ENCODE results near the gene SDCCAG8. TPM values are rescaled to one million over a fixed set of nuclear protein-coding genes. Genes with fewer than 3 reads are reported as not detected.

Gene SDCCAG8
- total and polyA plus RNA-seq, 2 donors from 2014 or later, result 29.6 to 53.2 TPM

- H3K4me1 ChIP-seq (ENCODE audit: control insufficient read depth in 2 of 3, insufficient read depth in 2 of 3, low read depth in 1 of 3, low read length in 3 of 3), result no peaks in the 10 kb centered on the region
- no peak overlapping the region for H3K9ac ChIP-seq (ENCODE audit: low read length in 3 of 3)
- TF ChIP-seq, protein P1, sequence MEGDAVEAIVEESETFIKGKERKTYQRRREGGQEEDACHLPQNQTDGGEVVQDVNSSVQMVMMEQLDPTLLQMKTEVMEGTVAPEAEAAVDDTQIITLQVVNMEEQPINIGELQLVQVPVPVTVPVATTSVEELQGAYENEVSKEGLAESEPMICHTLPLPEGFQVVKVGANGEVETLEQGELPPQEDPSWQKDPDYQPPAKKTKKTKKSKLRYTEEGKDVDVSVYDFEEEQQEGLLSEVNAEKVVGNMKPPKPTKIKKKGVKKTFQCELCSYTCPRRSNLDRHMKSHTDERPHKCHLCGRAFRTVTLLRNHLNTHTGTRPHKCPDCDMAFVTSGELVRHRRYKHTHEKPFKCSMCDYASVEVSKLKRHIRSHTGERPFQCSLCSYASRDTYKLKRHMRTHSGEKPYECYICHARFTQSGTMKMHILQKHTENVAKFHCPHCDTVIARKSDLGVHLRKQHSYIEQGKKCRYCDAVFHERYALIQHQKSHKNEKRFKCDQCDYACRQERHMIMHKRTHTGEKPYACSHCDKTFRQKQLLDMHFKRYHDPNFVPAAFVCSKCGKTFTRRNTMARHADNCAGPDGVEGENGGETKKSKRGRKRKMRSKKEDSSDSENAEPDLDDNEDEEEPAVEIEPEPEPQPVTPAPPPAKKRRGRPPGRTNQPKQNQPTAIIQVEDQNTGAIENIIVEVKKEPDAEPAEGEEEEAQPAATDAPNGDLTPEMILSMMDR (IDR thresholded peaks at IDR 0.05; ENCODE audit: borderline replicate concordance, extremely low read depth, insufficient read depth), result no peak
- DNase-seq (no peak), FAIRE-seq (no peak)
- H3K27me3 ChIP-seq (ENCODE audit: control insufficient read depth, insufficient read depth, low read length), result no peaks in the 10 kb centered on the region
- no peak overlapping the region for H3K27ac ChIP-seq (ENCODE audit: low read depth in 2 of 2, low read length in 2 of 2)
- H3K4me3 ChIP-seq (ENCODE audit: low read length in 3 of 3), result no peak overlapping the region
- intact Hi-C loops (cut with DNase I), result no loop called here
- peaks cover 0 to 13% (median 8%) of the 10 kb centered on the region in 3 donors for H3K36me3 ChIP-seq (ENCODE audit: control insufficient read depth in 2 of 3, insufficient read depth in 3 of 3, low read length in 3 of 3)
- peaks cover 0 to 3% (median 2%) of the 10 kb centered on the region in 3 donors for H3K9me3 ChIP-seq (ENCODE audit: control insufficient read depth in 2 of 3, insufficient read depth in 1 of 3, low read length in 3 of 3)
These were observed 24.8 kb downstream of the SDCCAG8 start for GRCh38 chr1:243280571-243281129.

DNA sequence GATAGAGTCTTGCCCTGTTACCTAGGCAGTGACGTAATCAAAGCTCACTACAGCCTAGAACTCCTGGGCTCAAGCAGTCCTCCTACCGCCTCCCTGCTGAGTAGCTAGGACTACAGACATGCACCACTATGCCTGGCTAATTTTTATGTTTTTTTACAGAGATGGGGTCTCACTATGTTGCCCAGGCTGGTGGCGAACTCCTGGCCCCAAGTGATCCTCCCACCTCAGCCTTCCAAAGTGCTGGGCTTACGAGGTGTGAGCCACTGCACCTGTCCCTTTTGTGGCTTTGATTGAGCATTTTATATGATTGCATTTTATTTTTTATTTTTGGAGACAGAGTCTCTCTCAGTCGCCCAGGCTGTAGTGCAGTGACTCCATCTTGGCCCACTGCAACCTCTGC, 25.8 kb downstream of the SDCCAG8 start:
- Histone ChIP-seq H3K27ac (ENCODE audit: low read depth in 2 of 2, low read length in 2 of 2) (no peak overlapping the region), H3K36me3 (ENCODE audit: control insufficient read depth in 2 of 3, insufficient read depth in 3 of 3, low read length in 3 of 3) (peaks cover 0 to 6% (median 5%) of the 10 kb centered on the region in 3 donors), H3K4me1 (ENCODE audit: control insufficient read depth in 2 of 3, insufficient read depth in 2 of 3, low read depth in 1 of 3, low read length in 3 of 3) (no peaks in the 10 kb centered on the region), H3K9me3 (ENCODE audit: control insufficient read depth in 2 of 3, insufficient read depth in 1 of 3, low read length in 3 of 3) (peaks cover 0 to 3% (median 2%) of the 10 kb centered on the region in 3 donors), H3K9ac (ENCODE audit: low read length in 3 of 3) (no peak overlapping the region), H3K4me3 (ENCODE audit: low read length in 3 of 3) (no peak overlapping the region), H3K27me3 (ENCODE audit: control insufficient read depth, insufficient read depth, low read length) (no peaks in the 10 kb centered on the region)
- TF ChIP-seq, protein P1 (IDR thresholded peaks at IDR 0.05; ENCODE audit: borderline replicate concordance, extremely low read depth, insufficient read depth), result no peak
- intact Hi-C loops (cut with DNase I), result no loop called here
- FAIRE-seq (no peak), DNase-seq (no peak)

DNA sequence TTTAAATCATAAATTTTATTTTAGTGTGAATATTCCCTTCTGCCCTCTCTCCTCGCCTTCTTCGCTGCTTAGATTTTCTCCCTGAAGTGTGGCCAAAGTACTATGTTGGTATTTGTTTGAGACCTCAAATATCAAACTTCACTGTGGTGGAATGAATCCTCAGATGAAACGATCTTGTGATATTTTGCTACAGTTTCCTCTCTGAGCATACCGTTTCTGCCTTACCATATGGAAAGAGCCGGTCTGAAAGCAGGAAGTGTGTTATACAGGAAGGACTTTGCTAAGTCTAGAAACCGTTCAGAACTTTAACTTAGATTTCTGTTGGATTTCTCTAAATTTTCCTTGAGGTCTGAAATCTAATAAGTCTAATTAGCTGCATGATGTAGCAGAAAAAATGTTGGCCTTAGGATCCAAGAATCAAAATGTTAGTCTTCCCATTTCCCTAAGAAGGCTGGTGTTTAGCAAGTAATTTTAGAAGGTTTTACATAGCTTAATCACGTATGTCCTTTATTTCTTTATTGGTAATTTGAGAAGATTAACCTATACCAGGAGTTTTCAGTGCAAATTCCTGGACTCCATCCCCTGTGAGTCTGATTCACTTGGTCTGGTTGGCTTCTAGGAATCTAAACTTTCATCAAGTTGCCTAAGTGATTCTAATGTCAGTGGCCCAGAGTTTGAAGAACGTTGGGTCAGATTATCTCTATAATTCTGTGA, 30.7 kb downstream of the SDCCAG8 start:
- Histone ChIP-seq H3K4me1 (ENCODE audit: control insufficient read depth in 2 of 3, insufficient read depth in 2 of 3, low read depth in 1 of 3, low read length in 3 of 3) (no peaks in the 10 kb centered on the region), H3K9me3 (ENCODE audit: control insufficient read depth in 2 of 3, insufficient read depth in 1 of 3, low read length in 3 of 3) (no peaks in the 10 kb centered on the region), H3K27ac (ENCODE audit: low read depth in 2 of 2, low read length in 2 of 2) (no peak overlapping the region), H3K27me3 (ENCODE audit: control insufficient read depth, insufficient read depth, low read length) (no peaks in the 10 kb centered on the region), H3K4me3 (ENCODE audit: low read length in 3 of 3) (no peak overlapping the region), H3K9ac (ENCODE audit: low read length in 3 of 3) (no peak overlapping the region), H3K36me3 (ENCODE audit: control insufficient read depth in 2 of 3, insufficient read depth in 3 of 3, low read length in 3 of 3) (peaks cover 0 to 8% (median 3%) of the 10 kb centered on the region in 3 donors)
- TF ChIP-seq, protein P1 (IDR thresholded peaks at IDR 0.05; ENCODE audit: borderline replicate concordance, extremely low read depth, insufficient read depth), result no peak
- intact Hi-C loops (cut with DNase I), result no loop called here
- peak in 1 of 5 donors; percentile 9 for DNase-seq
- no peak for FAIRE-seq

Data from kidney (tissue), 14 donors.